Measurements from ENCODE around the gene ARFIP1. TPM values are rescaled to one million over a fixed set of nuclear protein-coding genes. Genes with fewer than 3 reads are reported as not detected.

ARFIP1 gene
- polyA plus RNA-seq (2013, experiment 1 of 2) = 31.4 TPM
- polyA plus RNA-seq (2013, experiment 2 of 2) = 40.9 TPM

GRCh38 chr4:152779513-152780266, at the start of gene ARFIP1, which contains the start of gene TIGD4:
Gene ARFIP1 (plus strand): TSS chr4:152779954. CDS start chr4:152829634, 49,680 bp downstream.
Gene TIGD4 (minus strand): TSS chr4:152779730. CDS start chr4:152771004, 8,726 bp downstream.
- 0% methylated on average over 39 to 43 of the region's 55 CpGs for WGBS, 2 experiments (ENCODE audit: insufficient coverage in 2 of 2)
- H3K4me3 ChIP-seq (ENCODE audit: extremely low read depth, insufficient read depth, low read length, poor library complexity, severe bottlenecking) = peak within 1 kb of the TSS; percentile 73
- no peaks in the 10 kb centered on the region for H3K9me3 ChIP-seq (ENCODE audit: control insufficient read depth, low read length)
- peaks cover 3% of the 10 kb centered on the region for H3K4me1 ChIP-seq (ENCODE audit: control insufficient read depth, insufficient read depth, low read length, poor library complexity, severe bottlenecking)
- H3K36me3 ChIP-seq (ENCODE audit: control insufficient read depth, insufficient read depth, low read length) = peaks cover 4% of the 10 kb centered on the region
- H3K27ac ChIP-seq (ENCODE audit: low read depth, low read length, severe bottlenecking) = peak within 1 kb of the TSS; percentile 96

GRCh38 chr4:152731997-152732396, 47.8 kb upstream of the ARFIP1 start:
- no peak overlapping the region for H3K27ac ChIP-seq (ENCODE audit: low read depth, low read length, severe bottlenecking)
- 86 to 100% methylated on average over 2 of the region's 2 CpGs for WGBS, 2 experiments (ENCODE audit: insufficient coverage in 2 of 2)
- no peaks in the 10 kb centered on the region for H3K4me1 ChIP-seq (ENCODE audit: control insufficient read depth, insufficient read depth, low read length, poor library complexity, severe bottlenecking)
- no peaks in the 10 kb centered on the region for H3K36me3 ChIP-seq (ENCODE audit: control insufficient read depth, insufficient read depth, low read length)
- H3K9me3 ChIP-seq (ENCODE audit: control insufficient read depth, low read length) = no peaks in the 10 kb centered on the region
- no peak overlapping the region for H3K4me3 ChIP-seq (ENCODE audit: extremely low read depth, insufficient read depth, low read length, poor library complexity, severe bottlenecking)

- Histone ChIP-seq H3K36me3 (ENCODE audit: control insufficient read depth, insufficient read depth, low read length) (no peaks in the 10 kb centered on the region), H3K4me3 (ENCODE audit: extremely low read depth, insufficient read depth, low read length, poor library complexity, severe bottlenecking) (no peak overlapping the region), H3K27ac (ENCODE audit: low read depth, low read length, severe bottlenecking) (no peak overlapping the region), H3K9me3 (ENCODE audit: control insufficient read depth, low read length) (no peaks in the 10 kb centered on the region), H3K4me1 (ENCODE audit: control insufficient read depth, insufficient read depth, low read length, poor library complexity, severe bottlenecking) (no peaks in the 10 kb centered on the region)
- WGBS, 2 experiments (ENCODE audit: insufficient coverage in 2 of 2) = 64 to 74% methylated on average over 4 of the region's 5 CpGs
Measured at GRCh38 chr4:152734015-152734698, 45.6 kb upstream of the ARFIP1 start.

- Histone ChIP-seq H3K4me3 (ENCODE audit: extremely low read depth, insufficient read depth, low read length, poor library complexity, severe bottlenecking) (no peak overlapping the region), H3K9me3 (ENCODE audit: control insufficient read depth, low read length) (no peaks in the 10 kb centered on the region), H3K27ac (ENCODE audit: low read depth, low read length, severe bottlenecking) (no peak overlapping the region), H3K36me3 (ENCODE audit: control insufficient read depth, insufficient read depth, low read length) (no peaks in the 10 kb centered on the region), H3K4me1 (ENCODE audit: control insufficient read depth, insufficient read depth, low read length, poor library complexity, severe bottlenecking) (no peaks in the 10 kb centered on the region)
- 60 to 100% methylated on average over 1 to 2 of the region's 3 CpGs for WGBS, 2 experiments (ENCODE audit: insufficient coverage in 2 of 2)
Measured at GRCh38 chr4:152734699-152735050, 45.1 kb upstream of the ARFIP1 start.

- Histone ChIP-seq H3K4me3 (ENCODE audit: extremely low read depth, insufficient read depth, low read length, poor library complexity, severe bottlenecking) (no peak overlapping the region), H3K4me1 (ENCODE audit: control insufficient read depth, insufficient read depth, low read length, poor library complexity, severe bottlenecking) (no peaks in the 10 kb centered on the region), H3K27ac (ENCODE audit: low read depth, low read length, severe bottlenecking) (no peak overlapping the region), H3K36me3 (ENCODE audit: control insufficient read depth, insufficient read depth, low read length) (no peaks in the 10 kb centered on the region), H3K9me3 (ENCODE audit: control insufficient read depth, low read length) (no peaks in the 10 kb centered on the region)
- WGBS, 2 experiments (ENCODE audit: insufficient coverage in 2 of 2) = 100% methylated on average over 1 of the region's 2 CpGs; no CpG with 5 or more reads in 1 of the 2 experiments
Measured at GRCh38 chr4:152735396-152735859, 44.3 kb upstream of the ARFIP1 start.

- 69 to 78% methylated on average over 1 to 2 of the region's 3 CpGs for WGBS, 2 experiments (ENCODE audit: insufficient coverage in 2 of 2)
- Histone ChIP-seq H3K9me3 (ENCODE audit: control insufficient read depth, low read length) (no peaks in the 10 kb centered on the region), H3K4me1 (ENCODE audit: control insufficient read depth, insufficient read depth, low read length, poor library complexity, severe bottlenecking) (no peaks in the 10 kb centered on the region), H3K27ac (ENCODE audit: low read depth, low read length, severe bottlenecking) (no peak overlapping the region), H3K36me3 (ENCODE audit: control insufficient read depth, insufficient read depth, low read length) (no peaks in the 10 kb centered on the region), H3K4me3 (ENCODE audit: extremely low read depth, insufficient read depth, low read length, poor library complexity, severe bottlenecking) (no peak overlapping the region)
Measured at GRCh38 chr4:152735906-152736305, 43.8 kb upstream of the ARFIP1 start.

GRCh38 chr4:152738827-152739226, 40.9 kb upstream of the ARFIP1 start:
- no peak overlapping the region for H3K4me3 ChIP-seq (ENCODE audit: extremely low read depth, insufficient read depth, low read length, poor library complexity, severe bottlenecking)
- H3K4me1 ChIP-seq (ENCODE audit: control insufficient read depth, insufficient read depth, low read length, poor library complexity, severe bottlenecking) = no peaks in the 10 kb centered on the region
- H3K9me3 ChIP-seq (ENCODE audit: control insufficient read depth, low read length) = no peaks in the 10 kb centered on the region
- H3K27ac ChIP-seq (ENCODE audit: low read depth, low read length, severe bottlenecking) = no peak overlapping the region
- WGBS, 2 experiments (ENCODE audit: insufficient coverage in 2 of 2) = 80 to 100% methylated on average over 1 of the region's 3 CpGs
- no peaks in the 10 kb centered on the region for H3K36me3 ChIP-seq (ENCODE audit: control insufficient read depth, insufficient read depth, low read length)

GRCh38 chr4:152747444-152747843, 32.3 kb upstream of the ARFIP1 start:
- H3K4me3 ChIP-seq (ENCODE audit: extremely low read depth, insufficient read depth, low read length, poor library complexity, severe bottlenecking) = no peak overlapping the region
- peaks cover 4% of the 10 kb centered on the region for H3K9me3 ChIP-seq (ENCODE audit: control insufficient read depth, low read length)

GRCh38 chr4:152748619-152749018, 31.1 kb upstream of the ARFIP1 start:
- no peak overlapping the region for H3K4me3 ChIP-seq (ENCODE audit: extremely low read depth, insufficient read depth, low read length, poor library complexity, severe bottlenecking)
- H3K4me1 ChIP-seq (ENCODE audit: control insufficient read depth, insufficient read depth, low read length, poor library complexity, severe bottlenecking) = no peaks in the 10 kb centered on the region
- no peak overlapping the region for H3K27ac ChIP-seq (ENCODE audit: low read depth, low read length, severe bottlenecking)
- WGBS, 2 experiments (ENCODE audit: insufficient coverage in 2 of 2) = 94 to 96% methylated on average over 7 to 9 of the region's 9 CpGs
- H3K9me3 ChIP-seq (ENCODE audit: control insufficient read depth, low read length) = peaks cover 4% of the 10 kb centered on the region
- H3K36me3 ChIP-seq (ENCODE audit: control insufficient read depth, insufficient read depth, low read length) = no peaks in the 10 kb centered on the region

More at GRCh38 chr4:152747444-152747843, 32.3 kb upstream of the ARFIP1 start:
- WGBS, 2 experiments (ENCODE audit: insufficient coverage in 2 of 2) = 71 to 75% methylated on average over 1 to 2 of the region's 2 CpGs
- Histone ChIP-seq H3K36me3 (ENCODE audit: control insufficient read depth, insufficient read depth, low read length) (no peaks in the 10 kb centered on the region), H3K27ac (ENCODE audit: low read depth, low read length, severe bottlenecking) (no peak overlapping the region), H3K4me1 (ENCODE audit: control insufficient read depth, insufficient read depth, low read length, poor library complexity, severe bottlenecking) (no peaks in the 10 kb centered on the region)

GRCh38 chr4:152763796-152764195, 16.0 kb upstream of the ARFIP1 start:
- H3K9me3 ChIP-seq (ENCODE audit: control insufficient read depth, low read length) = peaks cover 3% of the 10 kb centered on the region
- H3K36me3 ChIP-seq (ENCODE audit: control insufficient read depth, insufficient read depth, low read length) = no peaks in the 10 kb centered on the region
- no CpG with 5 or more reads among the region's 1 CpG for WGBS, 2 experiments (ENCODE audit: insufficient coverage in 2 of 2)
- no peaks in the 10 kb centered on the region for H3K4me1 ChIP-seq (ENCODE audit: control insufficient read depth, insufficient read depth, low read length, poor library complexity, severe bottlenecking)
- H3K27ac ChIP-seq (ENCODE audit: low read depth, low read length, severe bottlenecking) = no peak overlapping the region
- H3K4me3 ChIP-seq (ENCODE audit: extremely low read depth, insufficient read depth, low read length, poor library complexity, severe bottlenecking) = no peak overlapping the region
